Measurements from ENCODE around the gene SCAMP2. TPM values are rescaled to one million over a fixed set of nuclear protein-coding genes. Genes with fewer than 3 reads are reported as not detected.

The SCAMP2 gene
- total RNA-seq, 1 experiment from 2014 or later, result 50.2 TPM

- Histone ChIP-seq H3K23ac (ENCODE audit: insufficient read length, low read depth, low read length) (no peak overlapping the region), H3K9me3 (ENCODE audit: control insufficient read depth, low read depth, low read length) (no peaks in the 10 kb centered on the region), H2BK12ac (ENCODE audit: insufficient read length, low read depth, low read length) (no peak overlapping the region), H3K56ac (ENCODE audit: insufficient read length, low read depth, low read length) (no peak overlapping the region), H3K4me1 (ENCODE audit: insufficient read depth, low read length) (no peaks in the 10 kb centered on the region), H4K20me1 (ENCODE audit: control insufficient read depth, insufficient read depth, insufficient read length) (no peaks in the 10 kb centered on the region), H3K79me2 (ENCODE audit: insufficient read depth, low read length) (no peaks in the 10 kb centered on the region), H2BK120ac (ENCODE audit: low read depth, low read length, poor library complexity, severe bottlenecking) (no peak overlapping the region), H4K5ac (ENCODE audit: insufficient read length, low read depth, low read length) (no peak overlapping the region), H3K27ac (ENCODE audit: insufficient read length, low read depth, low read length) (no peak overlapping the region), H3K27me3 (ENCODE audit: insufficient read depth, low read length) (no peaks in the 10 kb centered on the region), H3K79me1 (ENCODE audit: insufficient read depth, low read depth, low read length, poor library complexity, severe bottlenecking) (no peaks in the 10 kb centered on the region), H3K9ac (ENCODE audit: extremely low read depth, insufficient read length, low read length) (no peak overlapping the region), H3K4me2 (ENCODE audit: insufficient read depth, insufficient read length, low read length) (no peak overlapping the region), H2AFZ (ENCODE audit: low read length) (no peak overlapping the region), H4K8ac (replicated peaks; ENCODE audit: insufficient read length, low read depth, low read length) (no peak overlapping the region), H3K18ac (ENCODE audit: insufficient read length, low read depth, low read length) (no peak overlapping the region), H2AK5ac (ENCODE audit: insufficient read length, low read length) (no peak overlapping the region), H2BK15ac (ENCODE audit: low read depth, low read length) (no peak overlapping the region), H3K23me2 (ENCODE audit: insufficient read length, low read depth, low read length, poor library complexity, severe bottlenecking) (no peaks in the 10 kb centered on the region), H2BK20ac (ENCODE audit: low read depth, low read length, poor library complexity, severe bottlenecking) (no peak overlapping the region), H3K14ac (ENCODE audit: insufficient read depth, low read length) (no peak overlapping the region), H2BK5ac (ENCODE audit: insufficient read length, low read length) (no peak overlapping the region), H3K4ac (ENCODE audit: low read depth, low read length) (no peak overlapping the region), H4K91ac (ENCODE audit: insufficient read length, low read depth, low read length) (no peak overlapping the region), H3T11ph (ENCODE audit: low read length) (no peak overlapping the region)
- H3K36me3 Mint-ChIP-seq (ENCODE audit: insufficient read depth in 1 of 3, low read depth in 3 of 3), result peaks cover 10 to 54% (median 43%) of the 10 kb centered on the region in 3 experiments
- no peak for TF ChIP-seq CTCF (conservative IDR thresholded peaks at IDR 0.05)
- DNase-seq, result no peak
- no peak overlapping the region for H3K4me3 Mint-ChIP-seq
- peaks cover 0 to 4% of the 10 kb centered on the region in 2 experiments; a peak in 3 of 4 replicates for H3K4me1 Mint-ChIP-seq
- H3K9me3 Mint-ChIP-seq, result no peaks in the 10 kb centered on the region
- no CpG with 5 or more reads among the region's 7 CpGs for WGBS (ENCODE audit: extremely low coverage, insufficient read length, low lambda C conversion rate)
- H3K27ac Mint-ChIP-seq, result no peak overlapping the region
- H3K27me3 Mint-ChIP-seq (ENCODE audit: low read depth), result no peaks in the 10 kb centered on the region
Measured at GRCh38 chr15:74851960-74852359, 21.2 kb downstream of the SCAMP2 start.
